DND-41 (cell line): ENCODE results near the gene HOXD8.

Experiments used
- CTCF ChIP-seq: IDR thresholded peaks from 2 replicates; pipeline ENCODE4 v1.5.1; 2012; ENCODE audit warnings: borderline replicate concordance, low read length, moderate library complexity, mild to moderate bottlenecking; ENCODE audit not compliant: poor library complexity, severe bottlenecking; ENCODE audit errors: extremely low read depth
- EZH2 ChIP-seq: IDR thresholded peaks from 3 replicates; pipeline ENCODE4 v1.6.1; 2012; ENCODE audit warnings: borderline replicate concordance, low read depth, mild to moderate bottlenecking, moderate library complexity, low read length, inconsistent platforms; ENCODE audit not compliant: severe bottlenecking

GRCh38 chr2:176098366-176099158, 30.9 kb upstream of the HOXD8 start:
- TF ChIP-seq EZH2, result no peak
- TF ChIP-seq CTCF, result no peak
